ENCODE data around the gene ROBO1. TPM values are rescaled to one million over a fixed set of nuclear protein-coding genes. Genes with fewer than 3 reads are reported as not detected.
"Not testable (repeated sequence)": the region's sequence is repeated elsewhere in the genome, so short reads cannot be mapped to it uniquely, and the experiment has no call there.

ROBO1 gene
- total RNA-seq, 1 experiment from 2014 or later: 19.5 TPM

DNA sequence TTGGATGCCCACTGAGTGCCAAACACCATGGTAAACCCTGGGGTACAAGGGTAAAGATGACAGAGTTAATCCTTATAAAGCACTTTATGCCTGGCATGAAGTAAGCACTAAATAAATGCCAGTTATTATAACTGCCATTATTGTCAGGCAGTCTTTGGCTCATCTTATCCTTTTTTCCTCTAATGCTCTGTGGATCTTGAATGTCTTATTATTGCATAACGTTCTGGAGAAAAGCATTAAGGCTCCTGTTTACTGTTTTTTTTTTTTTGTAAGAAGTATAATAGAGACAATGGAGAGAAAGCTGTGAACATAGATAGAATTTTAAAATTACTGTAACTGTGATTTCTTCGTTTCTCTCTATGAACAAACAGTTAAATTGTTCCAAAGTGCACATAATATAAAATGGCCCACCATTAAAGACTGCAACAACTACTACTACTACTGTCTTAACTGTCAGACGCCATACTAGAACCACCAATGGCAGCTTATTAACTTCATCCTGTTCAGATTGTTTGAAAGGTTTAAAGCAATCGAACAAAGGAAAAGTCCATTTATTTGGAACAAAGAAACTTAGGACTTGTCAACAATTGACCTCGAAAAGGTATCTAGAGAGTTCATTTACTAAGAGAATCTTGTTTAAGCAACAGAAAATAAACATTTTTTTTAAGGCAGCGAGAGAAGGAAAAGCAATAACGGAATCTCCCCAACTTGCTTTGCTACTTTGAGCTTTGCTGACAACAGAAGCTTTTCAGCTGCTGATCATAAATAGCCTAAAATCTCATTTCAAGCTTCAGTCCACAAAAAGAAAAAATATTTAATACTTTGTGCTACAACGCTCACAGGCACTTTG lies 520.7 kb downstream of the ROBO1 start:
- DNase-seq (ENCODE audit: low read depth): no peak

DNA sequence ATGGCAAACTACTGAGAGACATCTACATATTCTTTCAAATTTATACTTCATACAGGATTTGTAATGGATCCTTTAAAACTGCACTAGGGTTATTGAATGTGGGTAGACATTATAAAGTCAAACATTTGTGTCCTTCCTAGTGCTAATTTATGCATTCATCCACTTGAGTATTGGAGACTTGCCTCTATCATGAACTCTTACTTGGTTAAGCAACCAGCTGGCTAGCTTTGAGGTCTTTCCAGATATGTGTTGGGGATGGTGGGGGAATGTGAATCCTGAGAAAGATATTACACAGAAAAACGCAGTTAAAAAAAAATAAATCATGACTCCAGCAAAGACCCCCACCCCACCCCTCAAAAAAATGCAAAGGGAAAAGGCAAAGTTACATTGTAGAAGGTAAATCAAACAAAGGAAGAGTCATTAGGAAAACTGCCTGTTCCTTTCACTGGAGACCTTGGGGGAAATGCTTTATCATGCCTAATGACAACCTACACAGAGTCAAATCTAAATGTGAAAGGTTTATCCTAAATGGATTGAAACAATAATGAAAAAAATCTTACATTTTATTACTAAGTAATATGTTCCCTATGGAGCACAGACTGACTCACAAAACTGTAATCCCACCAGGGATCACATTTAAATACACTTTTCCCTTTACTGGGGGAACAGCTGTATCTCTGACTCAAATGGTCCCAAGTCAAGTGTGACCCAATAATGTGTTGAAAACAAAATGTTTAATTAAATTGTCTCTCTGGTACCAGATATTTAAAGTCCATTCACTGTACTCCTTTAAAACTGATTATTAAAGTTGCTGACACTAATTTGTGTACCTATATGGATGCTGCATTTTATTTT lies 522.3 kb downstream of the ROBO1 start:
- no peak for DNase-seq (ENCODE audit: low read depth)

DNA sequence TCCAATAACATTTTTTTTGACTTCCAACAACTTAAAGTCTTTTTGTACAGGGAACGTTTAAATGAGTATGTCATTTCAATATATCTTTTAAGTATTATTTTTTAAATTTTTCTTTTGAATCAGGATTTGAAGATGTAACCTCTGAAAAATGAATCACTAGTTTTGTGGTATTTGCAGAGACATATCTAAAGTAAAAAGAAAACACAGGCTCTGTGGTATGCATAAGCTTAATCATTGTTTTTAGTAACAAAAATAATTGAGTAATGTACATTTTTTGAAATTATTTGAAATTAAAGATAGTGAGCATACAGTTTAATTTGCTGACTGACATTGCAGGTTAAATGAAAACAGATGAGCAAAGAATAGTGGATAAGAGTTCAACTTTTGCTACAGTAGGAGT lies 531.3 kb downstream of the ROBO1 start:
- no peak for DNase-seq (ENCODE audit: low read depth)

DNA sequence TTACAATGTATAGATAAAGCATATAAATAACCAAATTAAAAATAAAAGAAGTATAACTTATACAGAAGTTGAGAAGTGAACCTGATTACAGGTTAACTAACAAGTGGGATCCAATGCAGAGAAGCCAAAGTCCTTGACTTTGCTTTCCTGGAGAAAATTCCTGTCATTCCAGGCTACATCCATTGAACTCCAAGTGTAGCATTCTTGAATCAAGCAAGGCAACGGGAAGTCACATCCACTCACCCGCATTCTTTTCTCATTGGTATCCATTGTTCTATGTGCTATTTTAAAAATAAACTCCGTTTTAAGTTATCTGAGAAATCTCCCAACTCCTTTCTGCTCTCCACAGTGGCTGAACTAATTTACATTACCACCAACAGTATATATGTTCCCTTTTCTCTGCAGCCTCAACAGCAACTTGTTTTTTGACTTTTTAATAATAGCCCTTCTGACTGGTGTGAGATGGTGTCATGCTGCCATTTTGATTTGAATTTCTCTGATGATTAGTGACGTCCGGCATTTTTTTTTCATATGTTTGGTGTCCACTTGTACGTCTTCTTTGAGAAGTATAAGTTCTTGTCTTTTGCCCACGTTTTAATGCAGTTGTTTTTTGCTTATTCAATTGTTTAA lies 534.3 kb downstream of the ROBO1 start:
- no peak for DNase-seq (ENCODE audit: low read depth)

GRCh38 chr3:79230266-79230665 lies 537.5 kb downstream of the ROBO1 start:
- DNase-seq (ENCODE audit: low read depth): no peak

GRCh38 chr3:79217096-79217495 lies 550.7 kb downstream of the ROBO1 start:
- no peak for DNase-seq (ENCODE audit: low read depth)

DNA sequence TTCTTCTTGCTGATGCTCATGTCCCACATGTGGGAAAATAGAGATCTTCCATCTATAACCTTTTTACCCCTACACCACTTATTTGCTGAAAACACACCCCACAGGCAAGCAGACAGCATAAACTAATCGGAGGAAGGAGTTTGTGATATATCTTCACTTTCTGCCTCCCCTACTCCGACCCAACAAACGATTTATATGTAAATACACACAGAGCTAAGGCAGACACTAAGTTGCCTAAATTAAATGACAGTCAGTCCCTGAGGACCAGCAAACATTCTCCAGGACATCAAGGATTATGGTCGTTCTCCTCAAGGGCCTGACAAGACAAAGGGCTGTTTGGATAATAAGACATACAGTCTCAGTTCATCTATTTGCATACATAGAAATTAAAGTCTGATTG lies 552.5 kb downstream of the ROBO1 start:
- no peak for DNase-seq (ENCODE audit: low read depth)

- no peak for DNase-seq (ENCODE audit: low read depth)
Observed at GRCh38 chr3:79211586-79212359, 556.0 kb downstream of the ROBO1 start.

- peak; percentile 13 for DNase-seq (ENCODE audit: low read depth)
Observed at GRCh38 chr3:79204351-79204750, 563.4 kb downstream of the ROBO1 start.

DNA sequence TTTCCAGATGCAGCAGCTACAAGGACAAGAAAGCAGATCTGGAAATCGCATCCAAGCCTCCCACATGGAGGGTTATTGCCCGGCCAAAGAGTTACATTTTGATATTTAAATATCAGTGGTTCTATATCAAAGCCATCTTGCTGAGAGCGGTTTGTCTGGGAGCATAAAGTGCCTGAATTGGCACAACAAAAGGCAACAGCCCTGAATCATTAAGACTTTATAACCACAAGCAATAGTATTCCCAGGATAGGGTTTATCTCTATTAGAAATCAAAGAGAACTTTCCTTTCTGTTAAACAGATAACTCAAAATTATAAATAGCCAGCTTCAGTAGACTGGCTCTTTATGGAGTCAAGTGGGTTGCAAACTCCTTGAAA lies 564.7 kb downstream of the ROBO1 start:
- DNase-seq (ENCODE audit: low read depth): no peak

- DNase-seq (ENCODE audit: low read depth): no peak
Observed at GRCh38 chr3:79202471-79203143, 565.2 kb downstream of the ROBO1 start.

DNA sequence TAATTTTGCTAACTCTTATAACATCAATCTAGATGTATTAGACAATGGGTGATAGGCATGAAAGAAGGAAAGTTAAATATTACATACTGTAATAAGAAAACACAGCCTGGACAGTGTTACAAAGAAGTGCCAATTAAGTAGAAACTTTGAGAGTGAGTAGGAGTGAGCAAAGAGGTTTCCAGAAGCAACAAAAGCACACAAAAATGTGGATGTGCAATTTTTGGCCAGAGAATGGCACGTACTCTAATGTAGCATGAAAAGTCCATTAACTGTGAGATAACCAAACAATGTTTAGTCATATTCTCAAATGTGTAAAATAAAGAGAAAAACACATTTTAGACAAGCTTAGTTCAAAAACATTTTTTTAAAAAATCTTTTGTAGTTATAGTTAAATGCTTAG lies 567.3 kb downstream of the ROBO1 start:
- DNase-seq (ENCODE audit: low read depth): peak; percentile 11

DNA sequence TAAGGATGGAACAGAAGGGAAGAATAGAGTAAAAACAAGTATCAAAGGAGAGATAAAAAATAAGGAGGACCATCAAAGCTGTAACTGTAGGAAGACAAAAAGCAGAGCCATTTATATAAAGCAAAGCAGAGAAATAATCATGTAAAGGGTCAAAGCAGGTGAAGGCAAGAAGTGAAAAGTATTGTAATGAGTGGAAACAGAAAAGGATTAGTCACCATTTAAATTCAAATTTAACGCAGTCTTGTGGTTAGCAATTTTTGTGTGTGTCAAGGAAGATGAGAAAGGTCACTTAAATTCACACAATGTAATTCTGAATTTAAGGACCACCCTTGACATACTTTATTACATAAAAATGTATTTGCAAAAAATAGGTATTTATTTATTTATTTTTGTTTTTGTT lies 567.8 kb downstream of the ROBO1 start:
- DNase-seq (ENCODE audit: low read depth): no peak

DNA sequence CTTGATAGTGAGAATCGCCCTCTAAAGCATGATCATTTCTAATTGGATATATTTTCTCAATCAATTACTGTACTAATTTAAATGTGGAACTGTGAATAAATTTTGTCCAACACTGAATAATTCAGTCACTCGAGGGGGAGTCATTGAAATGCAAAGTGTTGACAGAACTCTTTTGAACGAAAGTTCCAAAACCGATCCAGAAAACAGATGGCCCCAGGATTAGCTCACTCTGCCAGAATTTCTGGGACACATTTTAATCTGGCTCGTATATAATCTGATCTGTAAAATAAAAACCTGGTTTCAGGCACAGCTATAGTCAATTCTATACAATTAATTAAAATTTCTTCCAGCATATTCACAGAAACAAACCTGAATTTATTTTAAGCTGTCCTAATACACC lies 580.4 kb downstream of the ROBO1 start:
- DNase-seq (ENCODE audit: low read depth): no peak

DNA sequence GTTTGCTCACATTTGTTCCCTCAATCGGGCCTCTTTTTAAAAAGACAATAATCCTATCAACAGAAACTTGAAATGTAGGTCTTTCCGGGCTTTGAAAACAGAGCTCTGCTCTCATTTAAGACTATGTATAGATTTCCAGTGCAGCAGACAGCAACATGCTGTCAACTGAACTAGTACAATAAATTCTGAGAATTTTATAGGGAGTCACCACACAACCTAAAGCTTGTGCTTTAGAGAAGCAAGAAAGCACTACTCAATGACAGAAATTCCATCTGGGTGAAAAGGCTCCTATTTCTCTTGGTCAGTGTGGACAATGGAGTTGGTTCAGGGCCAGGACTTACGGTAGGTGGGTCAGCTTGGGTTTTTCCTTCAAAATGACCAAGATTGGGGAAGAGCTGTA lies 583.5 kb downstream of the ROBO1 start:
- DNase-seq (ENCODE audit: low read depth): no peak

DNA sequence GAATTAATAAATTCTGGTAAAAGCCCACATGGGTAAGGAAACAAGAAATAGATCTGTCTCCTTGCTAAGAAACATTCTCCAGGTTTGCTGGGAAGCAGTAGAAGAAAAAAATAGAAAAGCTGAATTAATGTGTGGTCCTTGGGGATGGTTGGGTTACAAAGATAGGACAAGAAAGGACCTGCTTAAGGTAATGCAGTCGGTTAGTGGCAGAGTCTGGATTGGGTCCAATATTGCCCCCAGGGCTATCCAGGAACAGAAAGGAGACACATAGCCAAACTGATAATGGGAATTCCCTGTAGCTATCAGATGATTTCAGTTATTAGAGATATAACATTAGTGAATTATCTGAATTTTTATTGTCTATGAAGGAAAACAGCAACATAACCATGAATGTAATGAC lies 584.3 kb downstream of the ROBO1 start:
- no peak for DNase-seq (ENCODE audit: low read depth)

DNA sequence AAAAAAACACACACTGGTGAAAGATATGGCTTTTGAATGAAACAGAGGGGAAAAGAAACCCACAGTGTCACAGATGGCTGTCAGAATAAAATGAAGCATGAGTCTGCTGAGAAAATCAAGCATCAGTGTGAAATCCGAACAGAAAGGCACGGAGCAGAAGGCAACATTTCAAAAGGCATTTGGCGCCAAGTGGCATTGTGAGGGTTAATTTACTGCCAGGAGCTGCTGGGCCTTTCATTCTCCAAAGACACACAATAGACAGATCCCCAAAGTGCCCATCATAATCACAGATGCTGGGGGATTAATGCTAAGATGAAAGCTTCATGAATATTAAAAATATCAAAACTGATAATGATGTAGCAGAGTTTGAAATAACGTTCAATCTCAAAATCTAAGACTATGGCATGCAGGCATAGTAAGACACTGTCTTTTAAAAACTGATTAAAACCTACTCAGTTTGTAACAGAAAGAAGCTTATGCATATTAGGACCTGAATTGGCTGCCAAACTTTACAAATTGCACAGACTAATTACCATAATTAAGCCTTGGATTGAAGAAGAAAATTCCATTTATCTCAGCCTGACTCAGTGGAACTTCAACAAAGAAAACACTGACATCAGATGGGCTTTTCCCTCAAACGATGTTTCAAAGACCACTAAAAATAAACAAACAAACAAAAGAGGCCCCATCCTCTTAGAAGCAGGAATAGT lies 589.2 kb downstream of the ROBO1 start:
- no peak for DNase-seq (ENCODE audit: low read depth)

GRCh38 chr3:79175870-79176269 lies 591.9 kb downstream of the ROBO1 start:
- DNase-seq (ENCODE audit: low read depth): no peak

GRCh38 chr3:79173259-79173658 lies 594.5 kb downstream of the ROBO1 start:
- not testable (repeated sequence) for DNase-seq (ENCODE audit: low read depth)

DNA sequence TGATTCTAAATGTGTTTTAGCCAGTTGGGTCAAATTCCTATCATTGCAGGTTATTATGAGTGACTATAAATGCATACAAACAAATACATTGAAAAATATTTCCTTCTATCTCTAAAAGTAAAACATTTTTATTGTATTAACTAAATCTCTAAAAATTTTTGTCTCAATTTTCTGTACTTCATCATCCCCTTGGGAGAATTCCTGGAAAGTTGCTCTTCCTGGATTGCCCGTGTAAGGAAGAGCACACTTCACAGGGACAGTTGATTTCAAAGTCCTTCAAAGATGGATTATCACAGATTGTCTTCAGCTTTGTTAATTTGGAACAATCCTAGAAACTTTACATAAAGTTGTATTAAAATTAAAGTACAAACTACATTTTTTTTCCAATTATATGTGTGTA lies 595.6 kb downstream of the ROBO1 start:
- DNase-seq (ENCODE audit: low read depth): no peak

GRCh38 chr3:79170021-79170420 lies 597.8 kb downstream of the ROBO1 start:
- DNase-seq (ENCODE audit: low read depth): no peak

All from Daoy (cell line).